Neural progenitor cell (in vitro differentiated cells): ENCODE measurements around the gene IMMP1L. TPM values are rescaled to one million over a fixed set of nuclear protein-coding genes. Genes with fewer than 3 reads are reported as not detected.

ENCODE experiments used
- DNase-seq: peaks from one replicate; pipeline ENCODE4 v3.0.0-alpha.2; 2016; ENCODE audit warnings: low spot score
- H2AFZ ChIP-seq: fragments of 200-600 bp; sonication (generic); replicated peaks from 2 replicates; pipeline ENCODE4 v1.6.1; 2016; ENCODE audit warnings: antibody characterized with exemption
- H3F3A ChIP-seq: fragments of 200-600 bp; sonication (generic); 2 replicates; pipeline ENCODE4 v1.6.1; 2016; ENCODE audit warnings: antibody characterized with exemption, low read depth
- H3K27ac ChIP-seq: fragments of 200-600 bp; sonication (generic); 2 replicates; pipeline ENCODE4 v1.5.1; 2016; ENCODE audit warnings: mild to moderate bottlenecking
- H3K27me3 ChIP-seq: fragments of 200-600 bp; sonication (generic); 2 replicates; pipeline ENCODE4 v1.6.1; 2016; ENCODE audit warnings: mild to moderate bottlenecking, moderate library complexity
- H3K36me3 ChIP-seq: fragments of 200-600 bp; sonication (generic); 2 replicates; pipeline ENCODE4 v1.5.1; 2016
- H3K4me1 ChIP-seq: fragments of 200-600 bp; sonication (generic); 2 replicates; pipeline ENCODE4 v1.6.1; 2016; ENCODE audit warnings: mixed run types
- H3K4me2 ChIP-seq: fragments of 200-600 bp; sonication (generic); 2 replicates; pipeline ENCODE4 v1.6.1; 2016
- H3K4me3 ChIP-seq: fragments of 200-600 bp; sonication (generic); 2 replicates; pipeline ENCODE4 v1.5.1; 2016
- H3K79me2 ChIP-seq: fragments of 200-600 bp; sonication (generic); 2 replicates; pipeline ENCODE4 v1.6.1; 2016; ENCODE audit warnings: low read depth
- H3K9ac ChIP-seq: fragments of 200-600 bp; sonication (generic); 2 replicates; pipeline ENCODE4 v1.6.1; 2016
- H3K9me3 ChIP-seq: fragments of 200-600 bp; sonication (generic); 2 replicates; pipeline ENCODE4 v1.5.1; 2016; ENCODE audit warnings: low read depth
- H4K20me1 ChIP-seq: fragments of 200-600 bp; sonication (generic); 2 replicates; pipeline ENCODE4 v1.6.1; 2016; ENCODE audit warnings: low read depth
- H3K27ac Mint-ChIP-seq: 3 replicates; pipeline ENCODE4 v1.8.0; 2021; ENCODE audit warnings: mixed read lengths
- H3K27me3 Mint-ChIP-seq: 2 replicates; pipeline ENCODE4 v1.8.0; 2022; ENCODE audit warnings: low read depth, mild to moderate bottlenecking, inconsistent platforms, moderate library complexity, mixed read lengths; ENCODE audit not compliant: insufficient read depth
- H3K36me3 Mint-ChIP-seq: 3 replicates; pipeline ENCODE4 v1.8.0; 2021; ENCODE audit warnings: mixed read lengths
- H3K4me1 Mint-ChIP-seq: 3 replicates; pipeline ENCODE4 v1.8.0; 2021; ENCODE audit warnings: mixed read lengths
- H3K4me3 Mint-ChIP-seq: 3 replicates; pipeline ENCODE4 v1.8.0; 2021; ENCODE audit warnings: mild to moderate bottlenecking, moderate library complexity, mixed read lengths
- H3K9me3 Mint-ChIP-seq: 3 replicates; pipeline ENCODE4 v1.8.0; 2020; ENCODE audit warnings: mixed read lengths
- CTCF ChIP-seq: fragments of 200-600 bp; sonication (generic); IDR thresholded peaks from 2 replicates; pipeline ENCODE4 v1.5.1; 2017; ENCODE audit warnings: antibody characterized with exemption, mild to moderate bottlenecking
- EZH2 ChIP-seq: fragments of 200-600 bp; sonication (generic); IDR thresholded peaks from 2 replicates; pipeline ENCODE4 v1.6.1; 2017; ENCODE audit warnings: antibody characterized with exemption, mild to moderate bottlenecking, moderate library complexity
- EZH2phosphoT487 ChIP-seq: fragments of 200-600 bp; sonication (generic); IDR thresholded peaks from 2 replicates; pipeline ENCODE4 v1.6.1; 2017; ENCODE audit warnings: antibody characterized with exemption
- total RNA-seq: library from RNA; depleted of rRNA; stranded (reverse); fragments of >200 nt; gene quantifications from 2 replicates; pipeline ENCODE4 v1.2.3, GENCODE V29; 2015; ENCODE audit warnings: low replicate concordance

The IMMP1L gene
- total RNA-seq, 1 donor from 2014 or later: 122 TPM

- no peaks in the 10 kb centered on the region for H3K27me3 ChIP-seq
- H3K27ac ChIP-seq: peak overlapping the region; percentile 44
- H3K4me1 ChIP-seq: peaks cover 35% of the 10 kb centered on the region
- Mint-ChIP-seq H3K27me3 (no peaks in the 10 kb centered on the region), H3K27ac (no peak overlapping the region), H3K4me1 (peaks cover 23% of the 10 kb centered on the region), H3K4me3 (no peak overlapping the region), H3K36me3 (peaks cover 39% of the 10 kb centered on the region), H3K9me3 (peaks cover 19% of the 10 kb centered on the region)
- DNase-seq: no peak
- no peak overlapping the region for H2AFZ ChIP-seq
- H3K9me3 ChIP-seq: peaks cover 10% of the 10 kb centered on the region
- H3F3A ChIP-seq: peaks cover 28% of the 10 kb centered on the region
- H3K36me3 ChIP-seq: peaks cover 11% of the 10 kb centered on the region
- no peak overlapping the region for H3K9ac ChIP-seq
- no peak overlapping the region for H3K4me3 ChIP-seq
- TF ChIP-seq EZH2phosphoT487 (no peak), EZH2 (no peak), CTCF (no peak)
- H3K4me2 ChIP-seq: no peak overlapping the region
- no peaks in the 10 kb centered on the region for H4K20me1 ChIP-seq
- peaks cover 40% of the 10 kb centered on the region for H3K79me2 ChIP-seq
Measured at GRCh38 chr11:31412946-31413345, 96.5 kb downstream of the IMMP1L start.

- peaks cover 5% of the 10 kb centered on the region for H3K4me1 Mint-ChIP-seq
- Histone ChIP-seq H3F3A (peaks cover 9% of the 10 kb centered on the region), H3K36me3 (peaks cover 11% of the 10 kb centered on the region), H3K27me3 (no peaks in the 10 kb centered on the region), H3K9ac (no peak overlapping the region), H3K27ac (peak overlapping the region; percentile 3), H3K4me2 (no peak overlapping the region), H3K9me3 (peaks cover 10% of the 10 kb centered on the region), H2AFZ (no peak overlapping the region), H4K20me1 (no peaks in the 10 kb centered on the region), H3K79me2 (peaks cover 44% of the 10 kb centered on the region), H3K4me3 (no peak overlapping the region), H3K4me1 (peaks cover 4% of the 10 kb centered on the region)
- no peak for DNase-seq
- TF ChIP-seq CTCF (no peak), EZH2 (no peak), EZH2phosphoT487 (no peak)
- peaks cover 2% of the 10 kb centered on the region for H3K27me3 Mint-ChIP-seq
- H3K4me3 Mint-ChIP-seq: no peak overlapping the region
- peaks cover 35% of the 10 kb centered on the region for H3K36me3 Mint-ChIP-seq
- no peak overlapping the region for H3K27ac Mint-ChIP-seq
- H3K9me3 Mint-ChIP-seq: peaks cover 21% of the 10 kb centered on the region
Measured at GRCh38 chr11:31408201-31408600, 101.2 kb downstream of the IMMP1L start.

GRCh38 chr11:31404614-31405013 is 104.8 kb downstream of the IMMP1L start:
- peaks cover 5% of the 10 kb centered on the region for H3K9me3 ChIP-seq
- H3K4me1 ChIP-seq: no peaks in the 10 kb centered on the region
- no peaks in the 10 kb centered on the region for H3K27me3 ChIP-seq
- peaks cover 47% of the 10 kb centered on the region for H3K36me3 Mint-ChIP-seq
- no peak overlapping the region for H3K27ac ChIP-seq
- no peak overlapping the region for H2AFZ ChIP-seq
- peaks cover 7% of the 10 kb centered on the region for H3K4me1 Mint-ChIP-seq
- no peak for TF ChIP-seq CTCF
- no peak for TF ChIP-seq EZH2phosphoT487
- TF ChIP-seq EZH2: no peak
- H3F3A ChIP-seq: no peaks in the 10 kb centered on the region
- no peak overlapping the region for H3K4me3 ChIP-seq
- H3K4me2 ChIP-seq: no peak overlapping the region
- H3K9me3 Mint-ChIP-seq: peaks cover 22% of the 10 kb centered on the region
- H3K79me2 ChIP-seq: peaks cover 26% of the 10 kb centered on the region
- no peak overlapping the region for H3K9ac ChIP-seq
- no peak overlapping the region for H3K27ac Mint-ChIP-seq
- H3K36me3 ChIP-seq: peaks cover 4% of the 10 kb centered on the region
- no peaks in the 10 kb centered on the region for H4K20me1 ChIP-seq
- DNase-seq: no peak
- H3K27me3 Mint-ChIP-seq: peaks cover 4% of the 10 kb centered on the region
- no peak overlapping the region for H3K4me3 Mint-ChIP-seq
